ENCODE measurements around the gene PMVK.
A peak's percentile ranks its signal among the peaks of the same experiment; 100 is the strongest.

The PMVK gene

GRCh38 chr1:154952664-154953063 lies 16.1 kb upstream of the PMVK start:
- Histone ChIP-seq H3K36me3 (ENCODE audit: control insufficient read depth in 4 of 4, insufficient read depth in 4 of 4, low read length in 3 of 4) (peaks cover 7 to 48% (median 26%) of the 10 kb centered on the region in 4 experiments), H3K4me1 (ENCODE audit: control extremely low read depth in 1 of 4, control insufficient read depth in 4 of 4, insufficient read depth in 4 of 4, low read length in 3 of 4) (peaks cover 22 to 68% (median 60%) of the 10 kb centered on the region in 4 experiments), H3K27ac (ENCODE audit: insufficient read depth in 1 of 2, low read depth in 1 of 2, low read length in 2 of 2, poor library complexity in 1 of 2, severe bottlenecking in 2 of 2) (peak overlapping the region; percentile 100), H3K4me3 (ENCODE audit: control insufficient read depth in 1 of 7, extremely low read depth in 1 of 7, insufficient read depth in 4 of 7, low read depth in 2 of 7, low read length in 6 of 7) (peak overlapping the region in 4 of 7 experiments; percentile 81 to 92 (median 86)), H3K27me3 (replicated peaks in 2 of 5; ENCODE audit: control insufficient read depth in 4 of 5, insufficient read depth in 5 of 5, low read length in 4 of 5) (no peaks in the 10 kb centered on the region), H3K9me3 (ENCODE audit: control extremely low read depth in 1 of 5, control insufficient read depth in 4 of 5, insufficient read depth in 2 of 5, low read depth in 1 of 5, low read length in 4 of 5) (no peaks in the 10 kb centered on the region)
- 83% methylated on average over 6 of the region's 6 CpGs for WGBS (ENCODE audit: insufficient coverage)
- POLR2A ChIA-PET: interaction anchor here (0.8 to 2.1 kb wide), 3 partner anchors 8 to 47 kb away, joined by 4 to 11 read pairs (median 7); partner anchors contain the start of gene PYGO2
- CTCF ChIA-PET: interaction anchor here (0.7 to 1.8 kb wide), 7 partner anchors 9 to 63 kb away, joined by 3 to 7 read pairs (median 4); partner anchors contain the start of genes LENEP and PYGO2
- DNase-seq: no peak

- Histone ChIP-seq H3K36me3 (ENCODE audit: control insufficient read depth in 4 of 4, insufficient read depth in 4 of 4, low read length in 3 of 4) (peaks cover 10 to 53% (median 29%) of the 10 kb centered on the region in 4 experiments), H3K27ac (ENCODE audit: insufficient read depth in 1 of 2, low read depth in 1 of 2, low read length in 2 of 2, poor library complexity in 1 of 2, severe bottlenecking in 2 of 2) (peak overlapping the region; percentile 100), H3K27me3 (replicated peaks in 2 of 5; ENCODE audit: control insufficient read depth in 4 of 5, insufficient read depth in 5 of 5, low read length in 4 of 5) (no peaks in the 10 kb centered on the region), H3K4me1 (ENCODE audit: control extremely low read depth in 1 of 4, control insufficient read depth in 4 of 4, insufficient read depth in 4 of 4, low read length in 3 of 4) (peaks cover 22 to 69% (median 58%) of the 10 kb centered on the region in 4 experiments), H3K4me3 (ENCODE audit: control insufficient read depth in 1 of 7, extremely low read depth in 1 of 7, insufficient read depth in 4 of 7, low read depth in 2 of 7, low read length in 6 of 7) (peak overlapping the region in 6 of 7 experiments; percentile 26 to 92 (median 82)), H3K9me3 (ENCODE audit: control extremely low read depth in 1 of 5, control insufficient read depth in 4 of 5, insufficient read depth in 2 of 5, low read depth in 1 of 5, low read length in 4 of 5) (no peaks in the 10 kb centered on the region)
- peak; percentile 32 to 70 (median 66) for DNase-seq
- CTCF ChIA-PET: interaction anchor here (0.7 to 1.9 kb wide), 13 partner anchors 8 to 393 kb away, joined by 3 to 7 read pairs (median 3); partner anchors contain the start of genes LENEP and PYGO2
- WGBS (ENCODE audit: insufficient coverage): 17% methylated on average over 8 of the region's 15 CpGs
- POLR2A ChIA-PET: interaction anchor here (0.8 to 2.1 kb wide), 3 partner anchors 7 to 48 kb away, joined by 4 to 11 read pairs (median 7); partner anchors contain the start of gene PYGO2
Observed at GRCh38 chr1:154951901-154952657, 15.6 kb upstream of the PMVK start.

DNA sequence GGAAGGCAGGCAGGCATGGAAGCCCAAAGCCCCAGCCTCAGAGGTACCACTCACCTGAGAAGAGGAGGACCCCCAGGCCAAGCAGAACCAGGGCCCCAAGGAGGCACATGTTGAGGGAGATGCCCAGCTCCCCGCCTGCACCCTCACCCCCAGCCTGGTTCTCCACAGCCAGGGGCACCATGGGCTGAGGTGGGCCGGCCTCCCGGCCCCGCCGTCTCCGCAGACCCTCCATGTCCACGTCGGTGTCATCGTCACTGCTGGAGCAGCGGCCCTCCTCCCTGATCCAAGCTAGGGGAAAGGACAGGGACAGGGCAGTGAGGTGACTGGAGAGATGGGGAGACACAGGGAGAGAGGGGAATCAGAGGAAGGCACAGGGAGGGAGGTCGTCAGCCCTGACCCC lies 11.6 kb upstream of the PMVK start:
- Histone ChIP-seq H3K27ac (ENCODE audit: insufficient read depth in 1 of 2, low read depth in 1 of 2, low read length in 2 of 2, poor library complexity in 1 of 2, severe bottlenecking in 2 of 2) (peak overlapping the region in 1 of 2 experiments; percentile 53), H3K36me3 (ENCODE audit: control insufficient read depth in 4 of 4, insufficient read depth in 4 of 4, low read length in 3 of 4) (peaks cover 21 to 73% (median 45%) of the 10 kb centered on the region in 4 experiments), H3K9me3 (ENCODE audit: control extremely low read depth in 1 of 5, control insufficient read depth in 4 of 5, insufficient read depth in 2 of 5, low read depth in 1 of 5, low read length in 4 of 5) (no peaks in the 10 kb centered on the region), H3K4me1 (ENCODE audit: control extremely low read depth in 1 of 4, control insufficient read depth in 4 of 4, insufficient read depth in 4 of 4, low read length in 3 of 4) (peaks cover 8 to 60% (median 53%) of the 10 kb centered on the region in 4 experiments), H3K4me3 (ENCODE audit: control insufficient read depth in 1 of 7, extremely low read depth in 1 of 7, insufficient read depth in 4 of 7, low read depth in 2 of 7, low read length in 6 of 7) (no peak overlapping the region), H3K27me3 (replicated peaks in 2 of 5; ENCODE audit: control insufficient read depth in 4 of 5, insufficient read depth in 5 of 5, low read length in 4 of 5) (no peaks in the 10 kb centered on the region)
- CTCF ChIA-PET: interaction anchor here (0.9 to 1.3 kb wide), 4 partner anchors 46 to 86 kb away, joined by 3 to 5 read pairs (median 4); partner anchors contain the start of gene LENEP
- 96% methylated on average over 10 of the region's 11 CpGs for WGBS (ENCODE audit: insufficient coverage)
- DNase-seq: no peak
- POLR2A ChIA-PET: interaction anchor here (1.3 kb wide), 1 partner anchor 26 kb away, joined by 3 read pairs; no protein-coding TSS in a partner anchor

- ChIA-PET CTCF (interaction anchor here (0.6 to 1.6 kb wide), 9 partner anchors 11 to 482 kb away, joined by 3 to 6 read pairs (median 4); partner anchors contain the start of genes PYGO2 and SHC1), POLR2A (interaction anchor here (1.7 to 3.7 kb wide), 3 partner anchors 7 to 15 kb away, joined by 7 to 17 read pairs (median 11); partner anchors contain the start of genes PBXIP1 and PYGO2)
- Histone ChIP-seq H3K27me3 (replicated peaks in 2 of 5; ENCODE audit: control insufficient read depth in 4 of 5, insufficient read depth in 5 of 5, low read length in 4 of 5) (no peaks in the 10 kb centered on the region), H3K4me1 (ENCODE audit: control extremely low read depth in 1 of 4, control insufficient read depth in 4 of 4, insufficient read depth in 4 of 4, low read length in 3 of 4) (peaks cover 10 to 60% (median 53%) of the 10 kb centered on the region in 4 experiments), H3K4me3 (ENCODE audit: control insufficient read depth in 1 of 7, extremely low read depth in 1 of 7, insufficient read depth in 4 of 7, low read depth in 2 of 7, low read length in 6 of 7) (no peak overlapping the region), H3K9me3 (ENCODE audit: control extremely low read depth in 1 of 5, control insufficient read depth in 4 of 5, insufficient read depth in 2 of 5, low read depth in 1 of 5, low read length in 4 of 5) (no peaks in the 10 kb centered on the region), H3K36me3 (ENCODE audit: control insufficient read depth in 4 of 4, insufficient read depth in 4 of 4, low read length in 3 of 4) (peaks cover 21 to 61% (median 44%) of the 10 kb centered on the region in 4 experiments), H3K27ac (ENCODE audit: insufficient read depth in 1 of 2, low read depth in 1 of 2, low read length in 2 of 2, poor library complexity in 1 of 2, severe bottlenecking in 2 of 2) (peak overlapping the region in 1 of 2 experiments; percentile 55)
- DNase-seq: no peak
- WGBS (ENCODE audit: insufficient coverage): 97% methylated on average over 14 of the region's 17 CpGs
Observed at GRCh38 chr1:154945962-154946850, 9.7 kb upstream of the PMVK start.

DNA sequence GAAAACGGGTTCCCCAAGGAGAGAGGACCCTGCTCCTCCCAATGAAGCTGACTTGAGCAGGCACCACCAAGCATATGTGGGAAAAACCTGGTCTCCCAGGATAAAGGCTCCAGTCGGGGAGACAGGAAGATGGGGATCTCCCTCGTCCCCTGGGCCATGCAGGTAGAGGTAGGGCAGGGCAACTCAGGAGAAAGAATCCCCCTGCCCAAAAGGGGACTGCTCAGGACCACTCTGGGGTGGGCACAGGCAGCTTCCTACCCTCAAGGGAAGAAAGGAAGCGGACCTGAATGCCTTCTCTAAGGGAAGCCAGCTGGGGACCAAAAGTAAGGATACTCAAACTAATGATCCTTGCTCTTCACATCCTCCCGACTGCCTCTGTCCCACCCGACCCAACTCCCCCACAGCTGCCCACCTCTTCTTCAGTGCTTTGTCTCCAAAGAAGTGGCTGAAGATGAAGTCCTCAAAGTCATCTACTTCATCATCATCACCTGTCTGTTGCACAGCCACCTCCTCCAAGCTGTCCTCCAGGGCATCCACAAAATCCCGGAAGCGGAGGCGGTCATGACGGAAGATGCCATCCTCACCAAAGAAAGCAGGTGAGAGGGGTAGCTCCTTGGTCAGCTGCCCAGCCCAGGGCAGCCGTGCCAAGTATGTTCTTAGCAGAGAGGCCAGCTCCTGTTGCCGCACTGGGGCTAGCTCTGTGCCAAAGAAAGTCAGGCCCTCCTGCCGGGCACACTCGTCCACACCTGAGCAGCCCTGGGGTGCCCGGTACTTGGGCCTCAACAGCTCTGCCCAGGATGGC lies 8.8 kb upstream of the PMVK start:
- ChIA-PET POLR2A (interaction anchor here (0.6 to 3.7 kb wide), 4 partner anchors 7 to 16 kb away, joined by 7 to 17 read pairs (median 10); partner anchors contain the start of genes PBXIP1 and PYGO2), CTCF (interaction anchor here (0.6 to 2.0 kb wide), 18 partner anchors 9 to 483 kb away, joined by 3 to 10 read pairs (median 4); partner anchors contain the start of genes PMVK, PYGO2 and SHC1)
- WGBS (ENCODE audit: insufficient coverage): 93% methylated on average over 13 of the region's 15 CpGs
- Histone ChIP-seq H3K4me3 (ENCODE audit: control insufficient read depth in 1 of 7, extremely low read depth in 1 of 7, insufficient read depth in 4 of 7, low read depth in 2 of 7, low read length in 6 of 7) (peak overlapping the region in 1 of 7 experiments; percentile 13), H3K9me3 (ENCODE audit: control extremely low read depth in 1 of 5, control insufficient read depth in 4 of 5, insufficient read depth in 2 of 5, low read depth in 1 of 5, low read length in 4 of 5) (no peaks in the 10 kb centered on the region), H3K27ac (ENCODE audit: insufficient read depth in 1 of 2, low read depth in 1 of 2, low read length in 2 of 2, poor library complexity in 1 of 2, severe bottlenecking in 2 of 2) (peak overlapping the region in 1 of 2 experiments; percentile 56), H3K4me1 (ENCODE audit: control extremely low read depth in 1 of 4, control insufficient read depth in 4 of 4, insufficient read depth in 4 of 4, low read length in 3 of 4) (peaks cover 12 to 63% (median 57%) of the 10 kb centered on the region in 4 experiments), H3K27me3 (replicated peaks in 2 of 5; ENCODE audit: control insufficient read depth in 4 of 5, insufficient read depth in 5 of 5, low read length in 4 of 5) (no peaks in the 10 kb centered on the region), H3K36me3 (ENCODE audit: control insufficient read depth in 4 of 4, insufficient read depth in 4 of 4, low read length in 3 of 4) (peaks cover 21 to 52% (median 36%) of the 10 kb centered on the region in 4 experiments)
- no peak for DNase-seq

Measured in common myeloid progenitor, CD34-positive (primary cell).